Measurements from ENCODE around the gene DERL2.
"Not testable (repeated sequence)": the region's sequence is repeated elsewhere in the genome, so short reads cannot be mapped to it uniquely, and the experiment has no call there.

The DERL2 gene

DNA sequence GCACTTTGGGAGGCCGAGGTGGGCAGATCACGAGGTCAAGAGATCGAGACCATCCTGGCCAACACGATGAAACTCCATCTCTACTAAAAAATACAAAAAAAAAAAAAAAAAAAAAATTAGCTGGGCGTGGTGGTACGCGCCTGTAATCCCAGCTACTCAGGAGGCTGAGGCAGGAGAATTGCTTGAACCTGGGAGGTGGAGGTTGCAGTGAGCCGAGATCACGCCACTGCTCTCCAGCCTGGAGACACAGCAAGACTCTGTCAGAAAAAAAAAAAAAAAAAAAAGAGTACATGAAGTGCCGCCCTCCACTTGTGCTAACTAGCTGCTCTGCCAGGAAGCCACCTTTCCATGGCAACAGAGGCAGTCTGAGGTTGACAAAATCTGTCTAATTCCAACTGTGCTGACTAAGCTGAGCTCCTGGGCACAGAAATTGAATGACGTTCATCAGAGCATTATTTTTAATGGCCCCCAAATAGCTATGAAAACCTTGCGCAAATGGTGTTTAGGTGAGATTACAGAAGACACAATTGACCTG lies 50.1 kb downstream of the DERL2 start:
- DNase-seq = not testable (repeated sequence)

DNA sequence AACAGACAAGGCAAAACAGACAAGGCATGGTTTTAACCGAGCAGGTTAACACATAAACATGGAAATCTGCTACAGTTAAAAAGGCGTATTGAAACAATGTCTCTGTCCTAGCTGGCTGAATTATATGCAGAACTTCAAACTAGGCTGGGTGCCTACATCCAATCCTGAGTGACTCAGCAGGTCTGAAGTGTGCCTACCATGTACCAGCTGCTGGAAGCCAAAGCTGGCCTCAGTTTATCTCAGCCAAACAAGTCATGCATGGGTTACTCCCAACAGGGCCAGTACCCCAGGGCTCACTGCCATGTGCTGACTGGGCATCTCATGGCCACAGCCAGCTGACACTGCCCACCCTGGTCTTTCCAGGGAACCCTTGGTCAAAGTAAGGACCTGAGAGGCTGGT lies 51.0 kb downstream of the DERL2 start:
- DNase-seq = no peak

DNA sequence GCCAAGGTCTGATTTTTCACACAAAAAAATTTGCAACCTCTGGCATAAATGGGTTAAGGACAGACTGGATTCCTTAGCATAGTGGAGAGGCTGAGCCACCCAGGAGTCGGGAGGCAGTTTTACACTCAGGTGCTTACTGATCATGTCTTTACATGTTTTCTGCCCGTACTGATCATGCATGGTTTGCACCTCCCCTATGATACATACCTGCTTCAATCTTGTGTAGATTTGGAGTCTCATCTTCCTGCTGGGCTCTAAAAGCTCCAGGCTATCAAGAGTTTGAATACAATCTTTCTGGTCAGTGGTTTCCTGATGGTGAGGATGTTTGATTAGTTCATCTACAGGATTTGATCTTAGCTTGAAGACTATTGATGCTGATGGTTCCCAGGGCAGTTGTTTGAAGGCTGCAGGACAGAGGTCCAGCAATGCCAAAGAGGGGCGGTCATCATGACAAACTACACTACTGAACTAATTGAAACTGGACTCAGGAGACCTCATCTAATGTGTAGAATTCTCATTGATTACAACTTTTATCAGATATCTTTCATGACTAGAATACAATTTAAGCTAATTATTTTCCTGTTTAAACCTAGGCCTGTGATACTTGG lies 53.9 kb downstream of the DERL2 start:
- DNase-seq = no peak

DNA sequence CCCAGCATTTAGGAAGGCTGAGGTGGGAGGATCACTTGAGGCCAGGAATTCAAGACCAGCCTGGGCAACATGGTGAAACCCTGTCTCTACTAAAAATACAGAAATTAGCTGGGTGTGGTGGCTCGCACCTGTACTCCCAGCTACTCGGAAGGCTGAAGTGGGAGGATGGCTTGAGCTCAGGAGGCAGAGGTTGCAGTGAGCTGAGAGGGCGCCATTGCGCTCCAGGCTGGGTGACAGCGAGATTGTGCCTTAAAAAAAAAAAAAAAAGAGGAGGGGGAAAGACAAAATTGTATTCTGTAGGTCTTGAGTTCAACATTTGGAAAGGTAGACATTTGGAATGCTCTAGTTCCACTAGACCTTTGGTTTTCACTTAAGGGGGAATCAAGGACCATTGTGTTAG lies 54.7 kb downstream of the DERL2 start:
- not testable (repeated sequence) for DNase-seq

DNA sequence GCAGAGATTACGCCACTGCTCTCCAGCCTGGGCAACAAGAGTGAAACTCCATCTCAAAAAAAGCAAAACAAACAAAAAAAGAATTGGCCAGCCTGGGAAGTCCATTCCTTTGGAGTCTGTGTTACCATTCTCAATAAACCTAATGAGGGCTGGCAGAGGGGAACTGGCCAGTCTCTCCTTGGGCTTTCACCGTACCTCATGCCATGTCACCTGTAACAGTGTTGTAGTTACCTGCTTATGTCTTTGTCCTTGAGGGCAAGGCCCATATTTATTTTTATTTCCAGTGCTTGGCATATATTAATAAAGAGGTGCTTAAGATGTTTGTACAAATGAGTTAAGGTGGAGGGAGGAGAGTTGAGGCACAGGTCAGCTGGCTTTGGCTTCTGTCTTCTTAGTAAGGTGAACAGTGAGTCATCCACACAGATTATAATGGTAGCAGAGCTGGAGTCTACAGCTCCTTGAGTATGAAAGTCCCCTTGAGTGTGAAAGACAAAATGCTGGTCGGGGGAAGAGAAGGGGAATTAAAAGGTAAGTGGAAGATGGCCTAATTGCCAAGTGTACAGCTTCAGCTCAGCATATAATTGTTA lies 55.5 kb downstream of the DERL2 start:
- DNase-seq = no peak

DNA sequence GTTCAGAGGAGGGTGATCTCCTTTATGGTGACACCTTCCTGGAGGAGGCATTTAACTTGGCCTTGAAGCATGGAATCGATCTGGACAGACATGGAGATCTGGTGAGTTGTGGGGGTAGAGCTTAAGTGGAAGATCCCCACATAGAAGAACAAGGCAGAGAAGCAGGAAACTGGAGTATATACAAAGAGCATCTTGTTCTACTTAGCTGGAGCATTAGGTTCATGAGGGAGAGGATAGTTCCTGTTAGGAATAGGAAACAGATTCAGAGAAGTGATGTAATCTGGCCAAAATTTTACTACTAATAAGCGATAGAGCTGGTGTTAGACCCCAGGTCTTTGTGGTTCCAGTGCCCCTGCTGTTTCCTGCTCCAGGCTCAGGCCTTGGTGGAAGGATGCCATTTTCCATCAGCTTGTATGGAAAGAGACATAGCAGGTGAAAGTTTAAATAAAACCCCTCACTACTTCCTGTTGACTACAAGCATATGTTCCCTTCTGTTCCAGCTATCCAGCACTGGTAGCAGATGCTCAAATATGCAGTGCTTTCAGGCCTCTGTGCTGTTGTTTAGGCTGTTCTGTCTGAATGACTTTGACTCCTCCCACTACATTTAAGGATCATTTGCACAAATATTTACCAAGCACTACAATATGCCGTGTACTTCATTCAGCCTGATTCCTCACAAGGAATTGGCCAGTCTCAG lies 56.6 kb downstream of the DERL2 start:
- no peak for DNase-seq

GRCh38 chr17:5425826-5426225 lies 60.2 kb downstream of the DERL2 start:
- no peak for DNase-seq

DNA sequence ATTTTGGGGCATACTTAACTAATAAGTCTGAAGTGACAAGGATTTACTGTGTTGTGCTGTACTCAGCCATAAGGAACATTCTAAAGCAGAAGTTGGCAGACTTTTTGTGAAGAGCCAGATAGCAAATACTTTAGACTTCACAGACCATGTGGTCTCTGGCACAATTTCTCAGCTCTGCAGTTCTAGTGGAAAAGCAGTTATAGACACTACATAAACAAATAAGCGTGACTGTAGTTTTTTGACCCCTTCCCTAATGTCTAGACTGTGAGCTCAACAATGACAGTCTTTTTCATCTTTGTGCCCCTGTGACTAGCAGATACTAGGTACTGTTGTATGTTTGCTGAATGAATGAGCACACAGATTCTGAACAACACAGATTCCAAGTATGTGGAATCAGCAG lies 61.1 kb downstream of the DERL2 start:
- no peak for DNase-seq

DNA sequence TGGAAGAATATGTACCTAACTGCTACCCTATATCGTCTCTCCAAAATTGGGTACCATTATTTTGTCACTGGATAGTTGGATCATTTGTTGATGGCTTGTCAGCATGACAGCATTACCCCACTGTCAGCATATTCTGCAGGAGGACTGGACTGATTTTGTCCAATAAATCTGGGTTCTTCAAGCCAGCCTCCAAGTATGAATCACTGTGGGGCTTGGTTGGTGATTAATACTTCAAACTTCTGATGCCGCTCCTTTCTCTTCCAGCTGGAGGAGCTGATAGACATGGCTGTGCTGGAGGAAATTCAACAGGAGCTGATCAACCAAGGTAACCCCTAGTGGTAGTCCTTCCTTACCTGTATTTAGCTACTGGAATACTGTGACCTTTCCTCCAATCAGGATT lies 63.5 kb downstream of the DERL2 start:
- no peak for DNase-seq

All from NCI-H1105 treated with DMSO at 0.1 percent for 48 hours (cell line).